Ovary (tissue), 3 donors: ENCODE measurements around the gene PDHA1.

Source experiments
- POLR2A ChIP-seq: fragments of 450-650 bp; IDR thresholded peaks from one replicate; pipeline ENCODE4 v1.6.1; 2017; ENCODE audit warnings: antibody characterized with exemption, mild to moderate bottlenecking, moderate library complexity
- TF ChIP-seq, protein P1 (sequence below), 3 donors: fragments of 450-650 bp in 2 of 3; fragments of 200-600 bp in 1 of 3; IDR thresholded peaks; one replicate each; pipeline versions ENCODE4 v1.5.1 to v1.8.0; 2016 to 2022; ENCODE audit warnings: antibody characterized with exemption in 3 of 3, mild to moderate bottlenecking in 1 of 3
- donor health status: DM: no; HTN: no; CAD: no.

DNA sequence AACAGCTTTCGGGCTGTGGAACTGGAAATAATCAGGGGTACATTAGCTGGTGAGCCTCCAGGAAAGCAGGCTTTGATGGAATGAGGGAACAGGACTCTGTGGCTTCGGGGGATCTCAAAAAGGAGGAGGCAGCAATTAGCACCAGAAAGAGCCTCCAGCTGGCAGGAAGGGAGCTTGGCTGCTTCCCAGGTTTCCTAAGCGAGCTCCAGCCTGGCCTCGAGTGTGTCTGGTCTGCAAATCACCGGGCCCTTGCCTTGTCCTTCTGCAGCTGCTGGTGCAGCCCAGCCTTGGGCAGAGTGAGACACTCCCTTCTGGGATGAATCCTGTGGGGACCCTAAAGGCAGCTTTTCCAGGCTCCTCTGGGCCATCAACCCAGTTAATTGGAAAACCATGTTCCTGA, 10.7 kb upstream of the PDHA1 start:
- TF ChIP-seq, protein P1, sequence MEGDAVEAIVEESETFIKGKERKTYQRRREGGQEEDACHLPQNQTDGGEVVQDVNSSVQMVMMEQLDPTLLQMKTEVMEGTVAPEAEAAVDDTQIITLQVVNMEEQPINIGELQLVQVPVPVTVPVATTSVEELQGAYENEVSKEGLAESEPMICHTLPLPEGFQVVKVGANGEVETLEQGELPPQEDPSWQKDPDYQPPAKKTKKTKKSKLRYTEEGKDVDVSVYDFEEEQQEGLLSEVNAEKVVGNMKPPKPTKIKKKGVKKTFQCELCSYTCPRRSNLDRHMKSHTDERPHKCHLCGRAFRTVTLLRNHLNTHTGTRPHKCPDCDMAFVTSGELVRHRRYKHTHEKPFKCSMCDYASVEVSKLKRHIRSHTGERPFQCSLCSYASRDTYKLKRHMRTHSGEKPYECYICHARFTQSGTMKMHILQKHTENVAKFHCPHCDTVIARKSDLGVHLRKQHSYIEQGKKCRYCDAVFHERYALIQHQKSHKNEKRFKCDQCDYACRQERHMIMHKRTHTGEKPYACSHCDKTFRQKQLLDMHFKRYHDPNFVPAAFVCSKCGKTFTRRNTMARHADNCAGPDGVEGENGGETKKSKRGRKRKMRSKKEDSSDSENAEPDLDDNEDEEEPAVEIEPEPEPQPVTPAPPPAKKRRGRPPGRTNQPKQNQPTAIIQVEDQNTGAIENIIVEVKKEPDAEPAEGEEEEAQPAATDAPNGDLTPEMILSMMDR (IDR thresholded peaks at IDR 0.05), result no peak
- no peak for TF ChIP-seq POLR2A
